ENCODE data around the gene USP16. TPM values are rescaled to one million over a fixed set of nuclear protein-coding genes. Genes with fewer than 3 reads are reported as not detected.

The USP16 gene
- total and polyA plus RNA-seq, 2 donors (not counting 1 experiment from before 2014, with no cell fraction given): 13.1 to 54.7 TPM

- WGBS (ENCODE audit: insufficient coverage): 83% methylated on average over 6 of the region's 9 CpGs
- Histone ChIP-seq H3K27ac (ENCODE audit: low read length in 2 of 2) (no peak overlapping the region), H3K9me3 (ENCODE audit: control extremely low read depth in 1 of 3, control insufficient read depth in 2 of 3, insufficient read depth in 1 of 3, low read length in 2 of 3) (no peaks in the 10 kb centered on the region), H3K27me3 (replicated peaks in 1 of 4; ENCODE audit: control extremely low read depth in 1 of 4, control insufficient read depth in 3 of 4, insufficient read depth in 4 of 4, low read length in 3 of 4) (no peaks in the 10 kb centered on the region), H2AFZ (ENCODE audit: insufficient read depth, low read depth, low read length, poor library complexity, severe bottlenecking) (no peak overlapping the region), H4K20me1 (ENCODE audit: control insufficient read depth, insufficient read depth, low read length, poor library complexity, severe bottlenecking) (no peaks in the 10 kb centered on the region), H3K4me3 (ENCODE audit: control extremely low read depth in 1 of 5, extremely low read depth in 1 of 5, insufficient read depth in 1 of 5, low read depth in 2 of 5, low read length in 4 of 5) (no peak overlapping the region), H3K79me2 (ENCODE audit: control insufficient read depth, insufficient read depth, low read length) (peaks cover 5% of the 10 kb centered on the region), H3K4me2 (replicated peaks; ENCODE audit: low read depth, low read length, poor library complexity, severe bottlenecking) (no peak overlapping the region), H3K4me1 (ENCODE audit: control insufficient read depth in 2 of 2, insufficient read depth in 2 of 2, low read length in 2 of 2) (no peaks in the 10 kb centered on the region), H3K9ac (ENCODE audit: low read length) (no peak overlapping the region), H3K36me3 (replicated peaks in 1 of 2; ENCODE audit: control extremely low read depth in 1 of 2, control insufficient read depth in 1 of 2, extremely low read depth in 1 of 2, insufficient read depth in 2 of 2, low read length in 1 of 2) (peaks cover 0 to 10% of the 10 kb centered on the region in 2 experiments)
- H3K9me3 Mint-ChIP-seq (ENCODE audit: insufficient read depth): no peaks in the 10 kb centered on the region
- ATAC-seq (ENCODE audit: low read depth): no peak
- peaks cover 3% of the 10 kb centered on the region for H3K4me1 Mint-ChIP-seq
- no peak for DNase-seq
- H3K27me3 Mint-ChIP-seq: no peaks in the 10 kb centered on the region
- no peak overlapping the region for H3K27ac Mint-ChIP-seq
- TF ChIP-seq CTCF (IDR thresholded peaks at IDR 0.05) (no peak), EZH2 (IDR thresholded peaks at IDR 0.05; ENCODE audit: borderline replicate concordance, insufficient read depth, low read depth, low read length, poor library complexity, severe bottlenecking) (no peak)
- ChIA-PET CTCF (interaction anchor here (1.0 to 15.8 kb wide), 8 partner anchors 12 to 756 kb away, joined by 3 to 310 read pairs (median 5); partner anchors contain the start of gene BACH1), POLR2A (no interaction called here)
- intact Hi-C loops (cut with micrococcal nuclease): loop anchor here (5.0 kb wide), 1 partner anchor 200 kb away; no protein-coding TSS in a partner anchor
- no peak overlapping the region for H3K4me3 Mint-ChIP-seq
Observed at GRCh38 chr21:29092102-29092959, 67.9 kb downstream of the USP16 start.
